Aorta (tissue), 5 donors: Measurements from ENCODE around the gene GAK. TPM values are rescaled to one million over a fixed set of nuclear protein-coding genes. Genes with fewer than 3 reads are reported as not detected.

ENCODE experiments used
- ATAC-seq: fragments of 200-7000 bp; cut with Tn5 transposase; one replicate; pipeline ENCODE4 v1.9.1; 2022; ENCODE audit warnings: moderate library complexity; ENCODE audit not compliant: low FRiP score
- DNase-seq, 2 donors: peaks; one replicate each; pipeline ENCODE4 v3.0.0-alpha.2; 2020
- H3K27ac ChIP-seq, 2 donors: one replicate each; pipeline ENCODE4 v1.5.1; 2013; ENCODE audit warnings: low read length in 2 of 2, mild to moderate bottlenecking in 2 of 2, moderate library complexity in 2 of 2, control low read depth in 1 of 2, inconsistent platforms in 1 of 2, low read depth in 1 of 2
- H3K27me3 ChIP-seq, 2 donors: one replicate each; pipeline ENCODE4 v1.6.1; 2013; ENCODE audit warnings: control low read depth in 1 of 2, low read length in 1 of 2, mild to moderate bottlenecking in 1 of 2, moderate library complexity in 1 of 2; ENCODE audit not compliant: insufficient read depth in 2 of 2, control insufficient read depth in 1 of 2
- H3K36me3 ChIP-seq, 2 donors: one replicate each; pipeline ENCODE4 v1.6.1; 2013; ENCODE audit warnings: control low read depth in 1 of 2, low read length in 1 of 2, mild to moderate bottlenecking in 1 of 2; ENCODE audit not compliant: insufficient read depth in 2 of 2, control insufficient read depth in 1 of 2
- H3K4me1 ChIP-seq, 2 donors: one replicate each; pipeline ENCODE4 v1.6.1; 2013; ENCODE audit warnings: low read length in 2 of 2, control low read depth in 1 of 2, mild to moderate bottlenecking in 1 of 2, moderate library complexity in 1 of 2; ENCODE audit not compliant: insufficient read depth in 2 of 2, control insufficient read depth in 1 of 2
- H3K4me3 ChIP-seq, 2 donors: one replicate each; pipeline ENCODE4 v1.5.1; 2013; ENCODE audit warnings: low read length in 2 of 2, control low read depth in 1 of 2, mild to moderate bottlenecking in 1 of 2
- H3K9me3 ChIP-seq: one replicate; pipeline ENCODE4 v1.6.1; 2013; ENCODE audit warnings: mild to moderate bottlenecking, low read length; ENCODE audit not compliant: control insufficient read depth
- WGBS, 2 donors: extraction: QIAGEN DNeasy Blood & Tissue Kit; methylation state at CpG; one replicate each; pipeline ENCODE4 v1.1.7; 2013; 5-methylcytosine and 5-hydroxymethylcytosine counted together
- intact Hi-C, 2 donors: fragments of 100-400 bp; cut with DNase I; formaldehyde crosslinking; loops; one replicate each; pipeline versions ENCODE4 v1.14.2 to v1.15.0; 2022
- polyA plus RNA-seq, 2 donors: library from polyadenylated mRNA; stranded (reverse); fragments of 200-250 nt; gene quantifications; one replicate each; pipeline ENCODE4 v1.2.3, GENCODE V29; 2013
- total RNA-seq, 2 donors: library from RNA; stranded (reverse); fragmentation: NEBNext Ultra II Directional; extraction: Animal tissue kit (Norgen Biotek cat#: 25700); gene quantifications; one replicate each; pipeline ENCODE4 v1.2.1, GENCODE V29; 2021
- donor health status: healthy with polysubstance abuse.
- donor health status: Bipolar disorder and iron deficiency.
- donor health status: DM: no; HTN: no; CAD: no.
- donor health status: DM: no; HTN: no; CAD: no.
- donor health status: DM: yes; HTN: yes; CAD: no.

The GAK gene
- total and polyA plus RNA-seq, 4 donors = 52.0 to 300 (median 94.4) TPM

- 73 to 82% methylated on average over 21 of the region's 21 CpGs for WGBS, 2 donors
- DNase-seq = no peak
- H3K27me3 ChIP-seq = no peaks in the 10 kb centered on the region
Observed at GRCh38 chr4:823176-823760, 108.8 kb downstream of the GAK start.

GRCh38 chr4:822361-823175 is 109.5 kb downstream of the GAK start:
- DNase-seq = no peak
- H3K27me3 ChIP-seq = no peaks in the 10 kb centered on the region

More at GRCh38 chr4:823176-823760, 108.8 kb downstream of the GAK start:
- ATAC-seq = no peak
- no peaks in the 10 kb centered on the region for H3K36me3 ChIP-seq
- peaks cover 1% of the 10 kb centered on the region for H3K9me3 ChIP-seq
- no peak overlapping the region for H3K4me3 ChIP-seq
- H3K4me1 ChIP-seq = no peaks in the 10 kb centered on the region
- H3K27ac ChIP-seq = no peak overlapping the region
- intact Hi-C loops = no loop called here

GRCh38 chr4:821631-822030 is 110.5 kb downstream of the GAK start:
- intact Hi-C loops = no loop called here
- no peak overlapping the region for H3K27ac ChIP-seq
- ATAC-seq (no peak), DNase-seq (peak in 1 of 2 donors; percentile 50)
- peaks cover 1% of the 10 kb centered on the region for H3K9me3 ChIP-seq
- no peaks in the 10 kb centered on the region for H3K4me1 ChIP-seq
- WGBS, 2 donors = 71 to 78% methylated on average over 16 of the region's 16 CpGs
- no peaks in the 10 kb centered on the region for H3K27me3 ChIP-seq
- H3K4me3 ChIP-seq = no peak overlapping the region
- H3K36me3 ChIP-seq = no peaks in the 10 kb centered on the region

More at GRCh38 chr4:822361-823175, 109.5 kb downstream of the GAK start:
- intact Hi-C loops = no loop called here
- ATAC-seq = no peak
- Histone ChIP-seq H3K9me3 (peaks cover 1% of the 10 kb centered on the region), H3K4me1 (no peaks in the 10 kb centered on the region), H3K36me3 (no peaks in the 10 kb centered on the region), H3K4me3 (no peak overlapping the region), H3K27ac (no peak overlapping the region)
- WGBS, 2 donors = 44 to 47% methylated on average over 24 of the region's 24 CpGs

DNA sequence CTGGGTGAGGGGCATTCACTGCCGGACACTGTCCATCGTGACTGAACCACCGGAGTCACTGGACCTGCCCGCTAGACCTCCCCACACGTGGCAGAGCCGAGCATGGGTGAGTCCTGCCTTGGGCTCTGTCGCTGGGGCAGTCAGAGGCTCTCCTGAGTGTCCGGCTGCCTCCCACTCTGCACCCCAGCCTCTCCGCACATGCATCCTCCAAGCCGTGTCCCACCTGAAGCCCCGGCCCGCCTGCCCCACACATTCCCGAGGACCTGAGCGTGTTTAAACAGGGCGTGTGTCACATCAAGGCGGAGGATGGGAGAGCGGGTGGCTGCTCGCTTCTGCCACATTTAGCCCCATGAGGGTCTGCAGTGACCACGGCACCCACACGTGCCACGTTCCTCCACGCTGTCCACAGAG is 110.9 kb downstream of the GAK start:
- Histone ChIP-seq H3K9me3 (peaks cover 1% of the 10 kb centered on the region), H3K36me3 (no peaks in the 10 kb centered on the region), H3K4me1 (no peaks in the 10 kb centered on the region), H3K27me3 (no peaks in the 10 kb centered on the region), H3K4me3 (no peak overlapping the region), H3K27ac (no peak overlapping the region)
- WGBS, 2 donors = 80 to 81% methylated on average over 22 of the region's 22 CpGs
- ATAC-seq = no peak
- peak in 1 of 2 donors; percentile 52 for DNase-seq
- intact Hi-C loops = no loop called here

GRCh38 chr4:820230-821172 is 111.6 kb downstream of the GAK start:
- Histone ChIP-seq H3K4me3 (no peak overlapping the region), H3K27ac (no peak overlapping the region), H3K4me1 (no peaks in the 10 kb centered on the region), H3K9me3 (peaks cover 1% of the 10 kb centered on the region), H3K36me3 (no peaks in the 10 kb centered on the region), H3K27me3 (no peaks in the 10 kb centered on the region)
- DNase-seq = no peak
- intact Hi-C loops = no loop called here
- 80 to 81% methylated on average over 20 to 24 of the region's 24 CpGs for WGBS, 2 donors
- ATAC-seq = peak; percentile 7

DNA sequence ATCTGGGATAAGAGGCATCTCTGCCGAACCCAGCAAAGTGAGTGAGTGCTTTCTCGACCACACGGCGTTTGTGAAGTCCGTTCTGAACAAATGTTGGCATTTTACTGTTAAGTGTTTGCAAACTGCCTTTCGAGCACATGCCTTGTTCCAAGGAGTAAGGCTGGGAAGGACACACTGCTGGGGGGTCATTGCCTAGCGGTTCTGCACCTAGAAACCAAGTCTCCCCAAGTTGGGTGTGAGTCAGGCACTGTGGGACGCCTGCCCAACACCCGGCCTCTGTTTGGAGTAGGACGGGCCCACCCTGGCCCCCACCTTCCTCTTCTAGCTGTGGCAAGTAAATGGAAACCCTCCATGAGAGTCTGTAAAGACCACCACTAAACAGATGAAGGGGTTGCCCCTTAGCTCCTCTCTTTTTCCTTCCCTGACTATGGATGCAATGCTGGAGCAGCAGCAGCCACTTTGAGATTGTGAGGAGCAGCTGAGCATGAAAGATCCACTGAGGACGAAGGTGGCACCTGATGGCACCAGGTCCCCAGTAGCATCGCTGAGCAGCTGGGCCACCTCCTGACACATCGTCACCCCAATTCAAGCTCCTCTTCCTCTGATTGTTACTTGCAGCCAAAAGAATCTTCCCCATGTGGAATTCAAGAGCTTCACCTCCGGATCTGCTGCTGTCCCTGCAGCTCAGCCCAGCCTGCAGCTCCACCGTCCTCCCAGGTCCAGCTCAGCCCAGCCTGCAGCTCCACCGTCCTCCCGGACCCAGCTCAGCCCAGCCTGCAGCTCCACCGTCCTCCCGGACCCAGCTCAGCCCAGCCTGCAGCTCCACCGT is 112.5 kb downstream of the GAK start:
- Histone ChIP-seq H3K4me3 (no peak overlapping the region), H3K27me3 (no peaks in the 10 kb centered on the region), H3K4me1 (no peaks in the 10 kb centered on the region), H3K27ac (no peak overlapping the region), H3K9me3 (peaks cover 1% of the 10 kb centered on the region), H3K36me3 (no peaks in the 10 kb centered on the region)
- ATAC-seq = no peak
- DNase-seq = no peak
- 75 to 76% methylated on average over 20 of the region's 20 CpGs for WGBS, 2 donors
- intact Hi-C loops = no loop called here

DNA sequence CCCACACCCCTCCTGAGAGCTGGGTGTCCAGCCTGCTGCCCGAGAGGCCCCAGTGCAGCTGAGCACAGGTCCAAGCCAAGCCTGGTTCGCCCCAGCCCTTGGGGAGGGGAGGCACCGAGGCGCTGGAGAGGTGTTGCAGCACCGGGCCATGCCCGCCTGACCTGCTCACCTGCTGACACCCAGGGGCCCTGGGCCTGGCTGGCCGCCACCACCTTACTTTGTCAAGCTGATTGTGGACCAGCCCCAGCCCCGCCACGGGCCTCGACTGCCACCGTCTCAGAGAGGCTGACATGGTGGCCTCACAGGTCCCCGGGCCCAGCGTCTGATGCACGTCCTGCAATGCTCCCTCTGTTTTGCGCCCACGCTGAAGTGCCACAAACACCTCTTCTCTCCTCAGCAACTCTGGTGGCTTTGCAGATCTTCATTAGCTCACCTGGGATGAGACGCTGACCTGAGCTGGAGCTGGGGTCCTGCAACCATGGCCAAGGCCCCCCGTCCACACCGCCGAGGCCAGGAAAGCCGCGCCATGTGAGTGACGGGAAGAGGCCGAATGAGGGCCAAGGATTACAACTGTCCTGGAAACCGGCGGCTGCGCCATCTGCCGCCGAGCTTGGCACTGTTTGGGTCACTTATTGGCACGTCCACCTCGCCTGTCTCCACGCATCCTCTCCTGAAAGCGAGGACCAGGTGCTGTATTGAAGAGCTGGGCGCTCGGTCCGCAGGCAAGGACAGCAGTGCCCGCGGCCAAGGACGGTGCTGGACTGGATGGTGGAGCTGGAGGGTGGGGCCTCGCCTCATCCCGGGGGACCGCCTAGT is 113.8 kb downstream of the GAK start:
- intact Hi-C loops = no loop called here
- WGBS, 2 donors = 83 to 84% methylated on average over 42 of the region's 42 CpGs
- DNase-seq (no peak), ATAC-seq (no peak)
- Histone ChIP-seq H3K4me3 (no peak overlapping the region), H3K9me3 (peaks cover 1% of the 10 kb centered on the region), H3K27me3 (no peaks in the 10 kb centered on the region), H3K36me3 (no peaks in the 10 kb centered on the region), H3K4me1 (no peaks in the 10 kb centered on the region), H3K27ac (no peak overlapping the region)
